Measurements from ENCODE around the gene PAK4.
A peak's percentile ranks its signal among the peaks of the same experiment; 100 is the strongest.
"Not testable (repeated sequence)": the region's sequence is repeated elsewhere in the genome, so short reads cannot be mapped to it uniquely, and the experiment has no call there.

Gene PAK4

GRCh38 chr19:39211731-39212374 is 86.3 kb downstream of the PAK4 start:
- no peak for DNase-seq

GRCh38 chr19:39212375-39212742 is 86.8 kb downstream of the PAK4 start:
- no peak for DNase-seq

- DNase-seq = not testable (repeated sequence)
Measured at GRCh38 chr19:39215323-39215722, 89.7 kb downstream of the PAK4 start.

- DNase-seq = no peak
Measured at GRCh38 chr19:39217094-39217493, 91.5 kb downstream of the PAK4 start.

- DNase-seq = peak; percentile 58
Measured at GRCh38 chr19:39218230-39219007, 92.8 kb downstream of the PAK4 start.

GRCh38 chr19:39219108-39219507 is 93.5 kb downstream of the PAK4 start:
- DNase-seq = not testable (repeated sequence)

GRCh38 chr19:39223703-39224279 is 98.2 kb downstream of the PAK4 start:
- no peak for DNase-seq

- DNase-seq = no peak
Measured at GRCh38 chr19:39224910-39225309, 99.3 kb downstream of the PAK4 start.

Measured in NCI-H2171 treated with DMSO at 0.1 percent for 48 hours (cell line).